CD4-positive, alpha-beta T cell treated with Interleukin-12 subunit alpha and Interleukin-12 subunit beta, for 1 hour (primary cell): ENCODE measurements around the gene PCMT1.
"Not testable (repeated sequence)": the region's sequence is repeated elsewhere in the genome, so short reads cannot be mapped to it uniquely, and the experiment has no call there.

Source experiments
- DNase-seq: peaks from one replicate; pipeline ENCODE4 v3.0.0-alpha.2; 2020

The PCMT1 gene

DNA sequence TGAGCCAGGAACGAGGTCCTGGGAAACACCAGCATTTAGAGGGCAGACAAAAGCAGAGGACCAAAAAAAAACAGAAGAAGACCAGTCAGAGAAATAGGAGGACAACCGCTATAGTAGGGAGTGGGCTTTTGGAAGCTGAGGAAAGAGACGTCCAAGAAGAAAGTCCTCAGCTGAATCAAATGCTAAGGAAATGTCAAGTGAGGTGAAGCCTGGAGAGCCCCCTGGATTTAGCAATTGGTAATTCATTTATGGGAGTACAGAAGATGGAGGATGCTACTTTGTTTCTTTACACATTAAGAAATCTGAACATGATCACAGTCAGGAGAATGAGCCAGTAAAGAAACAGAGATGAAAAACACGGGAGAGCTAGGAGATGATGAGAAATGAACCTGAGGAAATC lies 73.5 kb downstream of the PCMT1 start:
- no peak for DNase-seq

DNA sequence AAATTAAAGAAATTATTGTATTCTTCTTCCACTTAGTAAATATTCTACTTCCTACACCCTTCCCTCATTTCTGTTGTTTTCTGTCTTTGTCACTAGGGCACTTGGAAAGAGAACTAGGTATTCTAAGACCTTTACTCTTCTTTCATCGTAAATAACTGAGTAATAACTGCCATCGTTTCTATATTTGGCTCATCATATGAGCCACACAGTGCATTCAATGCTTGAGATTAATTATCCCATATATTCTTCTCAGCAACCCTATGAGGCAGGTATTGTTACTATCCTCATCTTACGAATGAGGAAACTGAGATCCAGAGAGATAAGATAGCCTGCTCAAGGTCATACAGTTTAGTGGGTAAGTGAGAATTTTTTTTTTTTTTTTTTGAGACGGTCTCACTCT lies 75.8 kb downstream of the PCMT1 start:
- no peak for DNase-seq

DNA sequence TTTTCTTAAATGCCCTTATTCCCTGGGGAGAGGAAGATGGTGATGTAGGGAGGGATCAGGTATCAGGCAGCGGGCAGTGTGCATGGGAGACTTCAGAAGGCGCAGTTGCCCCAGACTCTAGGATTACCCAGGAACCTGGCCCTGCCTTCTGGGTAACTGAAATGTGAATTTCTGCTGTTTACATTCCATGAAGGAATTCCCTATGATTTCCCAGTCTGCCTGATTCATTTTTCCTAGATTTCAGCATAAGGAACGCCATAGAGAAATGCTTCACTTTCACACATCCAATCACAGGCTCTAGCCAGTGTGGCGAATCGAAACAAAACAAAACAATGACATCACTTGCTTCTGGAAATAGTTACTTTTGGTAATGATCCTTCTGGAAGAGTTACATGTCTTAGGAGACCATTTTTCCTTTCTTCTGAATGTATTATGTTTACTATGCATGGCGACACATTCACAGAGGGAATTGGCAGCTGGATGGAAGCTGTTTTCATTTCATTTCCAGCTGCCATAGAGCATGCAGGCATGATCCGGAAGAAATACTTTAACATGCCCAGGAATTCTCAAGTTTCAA lies 81.3 kb downstream of the PCMT1 start:
- DNase-seq: no peak

DNA sequence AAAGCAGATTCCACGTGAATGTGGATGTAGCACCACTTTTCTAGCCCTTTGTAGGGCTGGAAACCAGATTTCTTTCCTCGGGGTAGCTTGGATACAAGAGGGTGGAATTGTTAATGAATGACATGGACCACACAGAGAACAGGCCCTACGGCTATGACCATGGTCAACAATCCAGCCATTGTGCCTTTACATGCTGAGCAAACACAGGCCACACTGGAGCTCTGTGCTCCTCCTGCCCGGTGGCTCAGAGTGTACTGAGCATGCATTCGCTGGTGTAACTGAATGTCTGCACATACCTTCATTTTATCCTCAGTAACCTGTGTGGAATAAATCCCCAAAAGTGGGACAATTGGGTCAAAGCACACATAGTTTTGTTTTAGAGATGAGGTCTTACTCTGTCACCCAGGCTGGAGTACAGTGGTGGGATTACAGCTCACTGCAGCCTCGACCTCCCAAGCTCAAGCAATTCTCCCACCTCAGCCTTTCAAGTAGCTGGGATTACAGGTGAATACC lies 81.8 kb downstream of the PCMT1 start:
- DNase-seq: no peak

DNA sequence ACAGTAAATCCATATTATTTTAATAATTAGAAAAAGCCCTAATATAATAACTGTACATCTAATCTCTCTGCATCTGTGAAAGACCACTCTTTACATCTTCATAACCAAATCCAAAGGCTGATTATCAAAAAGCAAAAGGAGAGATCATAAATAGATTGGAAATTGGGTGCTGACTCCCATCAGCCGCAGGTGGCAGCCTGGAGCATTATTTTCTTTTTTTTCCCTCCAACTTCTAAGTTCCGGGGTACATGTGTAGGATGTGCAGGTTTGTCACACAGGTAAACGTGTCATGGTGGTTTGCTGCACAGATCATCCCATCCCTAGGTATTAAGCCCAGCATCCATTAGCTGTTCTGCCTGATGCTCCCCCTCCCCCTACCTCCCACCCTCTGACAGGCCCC lies 84.1 kb downstream of the PCMT1 start:
- DNase-seq: no peak

DNA sequence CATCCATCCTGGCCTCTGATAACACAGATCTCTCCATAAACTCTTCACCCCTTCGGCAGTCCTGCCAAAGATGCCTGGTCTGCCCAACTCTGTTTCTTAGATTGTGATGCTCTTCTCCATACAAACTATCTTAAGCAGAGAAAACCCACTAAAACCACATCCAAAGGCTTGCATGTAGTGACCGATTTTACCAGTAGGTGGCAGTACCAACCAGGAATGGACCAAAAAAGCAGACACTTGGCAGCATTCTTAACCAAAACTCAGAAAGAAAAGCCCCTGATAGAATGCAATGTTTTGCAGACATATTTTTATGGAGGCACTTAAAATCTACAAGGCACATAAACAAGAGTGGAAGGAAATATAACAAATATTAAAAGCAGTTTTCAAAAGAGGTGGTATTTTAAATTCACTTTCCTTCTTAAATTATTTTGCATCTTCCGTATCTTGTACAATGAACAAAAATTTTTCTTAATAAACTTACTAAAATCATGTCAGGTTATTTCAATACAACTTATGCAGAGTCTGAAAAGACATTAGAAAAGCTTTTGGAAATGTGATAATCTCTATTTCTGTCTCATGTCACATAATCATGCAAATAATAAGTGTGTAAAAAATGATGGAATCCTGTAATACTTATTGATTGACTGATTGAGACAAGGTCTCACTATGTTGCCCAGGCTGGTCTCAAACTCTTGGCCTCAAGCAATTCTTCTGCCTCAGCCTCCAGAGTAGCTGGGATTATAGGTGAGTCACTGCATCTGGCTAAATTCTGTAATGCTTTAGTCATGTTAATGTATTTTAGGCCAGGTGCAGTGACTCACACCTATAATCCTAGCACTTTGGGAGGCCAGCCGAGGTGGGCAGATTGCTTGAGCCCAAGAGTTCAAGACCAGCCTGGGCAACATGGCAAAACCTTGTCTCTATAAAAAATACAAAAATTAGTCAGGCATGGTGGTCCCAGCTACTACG lies 85.3 kb downstream of the PCMT1 start:
- peak; percentile 80 for DNase-seq

DNA sequence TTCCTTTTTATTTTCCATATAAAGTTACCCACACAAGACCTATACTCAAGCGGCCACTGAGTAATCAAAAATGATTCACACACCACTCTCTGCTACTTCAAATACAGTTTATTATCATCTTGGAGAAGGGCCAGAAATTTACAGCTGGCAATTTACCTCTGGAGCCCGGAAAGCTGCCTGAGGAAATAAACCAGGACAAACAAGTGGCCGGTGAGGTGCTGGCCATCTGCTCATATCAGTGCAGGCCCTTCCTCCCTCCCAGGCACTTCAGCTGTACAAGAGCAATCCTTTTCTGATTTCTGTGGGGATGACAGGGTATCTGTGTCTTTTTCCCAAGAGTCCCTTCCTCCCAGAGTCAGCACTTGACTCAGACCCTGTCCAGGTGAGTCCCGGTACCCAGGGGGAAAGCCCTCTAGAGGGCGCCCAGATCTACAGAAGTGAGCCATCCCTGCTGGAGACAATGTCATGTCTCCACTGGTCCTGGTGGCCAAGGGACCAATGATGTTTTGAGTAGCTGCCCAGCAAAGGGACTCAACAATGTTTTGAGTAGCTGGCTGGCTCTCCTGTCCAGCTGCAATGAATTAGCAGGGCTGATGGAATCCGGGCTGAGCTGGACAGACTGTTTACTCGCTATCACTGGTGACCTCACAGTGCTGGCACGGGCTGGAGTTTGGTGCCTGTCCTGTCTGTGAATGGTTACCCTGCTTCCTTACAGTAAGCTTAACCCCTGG lies 91.0 kb downstream of the PCMT1 start:
- DNase-seq: peak; percentile 41

DNA sequence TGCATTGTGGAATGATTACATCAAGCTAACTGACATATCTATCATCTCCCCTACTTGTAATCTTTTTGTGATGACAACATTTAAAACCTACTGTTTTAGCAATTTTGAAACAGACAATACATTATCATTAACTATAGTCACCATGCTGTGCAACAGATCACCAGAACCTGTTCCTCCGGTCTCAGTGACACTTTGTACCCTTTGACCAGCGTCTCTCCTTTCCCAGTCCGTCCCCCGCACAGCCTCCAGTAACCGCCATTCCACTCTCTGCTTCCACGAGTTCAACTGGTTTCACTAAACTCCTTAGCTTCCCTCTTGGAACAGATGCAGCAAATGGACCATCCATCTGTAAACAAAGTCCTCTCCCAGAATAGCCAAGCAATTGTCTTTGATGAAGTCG lies 92.8 kb downstream of the PCMT1 start:
- no peak for DNase-seq

DNA sequence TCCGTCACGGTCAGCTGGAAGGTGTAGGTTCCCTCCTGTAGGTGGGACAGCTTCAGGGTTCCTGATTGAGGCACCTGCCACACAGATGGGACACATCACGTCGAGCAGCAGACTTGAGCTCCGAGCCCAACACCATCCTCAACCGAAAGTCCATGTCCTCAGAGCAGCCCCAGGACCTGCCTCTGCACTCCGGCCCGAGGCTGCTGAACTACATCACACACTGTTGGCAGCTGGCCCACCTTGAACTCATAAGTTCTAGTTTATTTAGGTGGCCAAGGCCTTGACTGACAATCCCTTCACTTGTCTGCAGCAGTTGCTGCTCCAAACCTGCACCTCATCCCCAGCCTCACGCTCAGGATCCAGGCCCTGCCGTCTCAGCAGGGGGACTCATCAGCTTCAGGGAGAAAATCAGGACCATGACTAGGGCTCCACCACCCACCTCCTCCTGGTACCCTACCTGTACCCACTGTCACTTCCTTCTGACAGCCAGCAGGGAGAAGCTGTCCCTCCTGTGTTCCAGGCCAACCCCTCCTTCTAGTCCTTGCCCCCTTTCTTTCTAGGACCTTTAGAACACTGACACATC lies 93.6 kb downstream of the PCMT1 start:
- DNase-seq: no peak

DNA sequence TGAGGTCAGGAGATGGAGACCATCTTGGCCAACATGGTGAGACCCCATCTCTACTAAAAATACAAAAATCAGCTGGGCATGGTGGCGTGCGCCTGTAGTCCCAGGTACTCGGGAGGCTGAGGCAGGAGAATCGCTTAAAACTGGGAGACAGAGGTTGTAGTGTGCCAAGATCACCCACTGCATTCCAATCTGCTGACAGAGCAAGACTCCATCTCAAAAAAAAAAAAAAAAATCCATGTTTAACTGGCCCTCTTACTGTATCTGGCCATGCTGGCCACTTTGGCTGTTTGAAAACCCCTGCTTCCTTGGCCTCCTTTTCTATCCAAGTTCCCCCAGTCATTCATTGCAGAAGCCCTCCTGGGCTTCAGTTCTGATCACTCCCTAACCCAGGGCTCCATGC lies 94.5 kb downstream of the PCMT1 start:
- not testable (repeated sequence) for DNase-seq

DNA sequence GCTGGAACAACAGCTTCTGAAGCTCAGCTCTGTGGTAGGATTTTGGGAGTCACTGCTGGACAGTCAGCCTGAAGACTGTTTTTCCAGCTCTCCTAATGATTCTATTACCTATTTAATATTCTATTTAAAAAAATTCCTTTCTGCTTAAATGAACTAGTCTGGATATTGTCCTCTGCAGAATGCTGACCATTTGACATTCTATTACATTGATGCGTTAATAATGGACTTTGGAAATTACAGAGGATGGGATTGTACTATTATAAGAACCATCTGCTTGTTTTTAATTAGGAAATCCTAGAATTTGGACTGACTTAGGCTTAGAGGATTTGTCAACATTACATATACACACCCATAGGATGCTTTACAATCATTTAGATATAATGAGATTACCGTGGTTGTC lies 94.9 kb downstream of the PCMT1 start:
- no peak for DNase-seq

DNA sequence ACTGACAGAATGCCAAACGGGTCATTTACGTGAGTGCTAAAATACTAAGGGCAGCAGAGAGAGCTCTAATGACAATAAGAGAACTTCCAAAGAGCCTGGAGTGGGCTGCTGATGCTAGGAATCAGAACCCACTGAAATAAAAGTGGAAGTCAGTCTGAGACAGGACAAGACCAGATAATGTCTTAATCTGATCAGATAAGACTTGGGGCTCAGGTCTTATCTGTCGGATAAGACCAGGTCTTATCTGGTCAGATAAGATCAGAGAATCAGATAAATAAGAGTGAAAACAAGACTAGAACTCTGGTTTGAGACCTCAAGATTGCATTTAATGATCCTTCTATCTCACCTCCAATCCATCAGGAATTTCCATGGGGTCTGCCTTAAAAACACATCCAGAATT lies 96.0 kb downstream of the PCMT1 start:
- DNase-seq: no peak

DNA sequence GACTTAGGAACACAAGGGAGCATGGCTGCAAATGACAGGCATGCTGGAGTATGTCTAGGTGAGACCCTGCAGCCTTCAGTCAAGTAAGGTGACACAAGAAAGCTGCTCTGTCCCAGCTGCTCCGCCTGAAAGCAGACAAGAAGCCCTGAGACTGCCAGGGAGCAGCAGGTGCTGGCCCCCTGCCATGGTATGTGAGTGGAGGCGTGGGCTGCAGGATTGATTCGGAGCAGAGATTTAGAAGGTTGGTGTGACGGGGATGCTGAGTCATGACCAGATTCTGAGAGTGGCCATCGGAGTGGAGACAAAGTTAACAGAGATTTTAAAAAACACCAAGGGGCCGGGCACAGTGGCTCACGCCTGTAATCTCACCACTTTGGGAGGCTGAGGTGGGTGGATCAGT lies 96.8 kb downstream of the PCMT1 start:
- no peak for DNase-seq

DNA sequence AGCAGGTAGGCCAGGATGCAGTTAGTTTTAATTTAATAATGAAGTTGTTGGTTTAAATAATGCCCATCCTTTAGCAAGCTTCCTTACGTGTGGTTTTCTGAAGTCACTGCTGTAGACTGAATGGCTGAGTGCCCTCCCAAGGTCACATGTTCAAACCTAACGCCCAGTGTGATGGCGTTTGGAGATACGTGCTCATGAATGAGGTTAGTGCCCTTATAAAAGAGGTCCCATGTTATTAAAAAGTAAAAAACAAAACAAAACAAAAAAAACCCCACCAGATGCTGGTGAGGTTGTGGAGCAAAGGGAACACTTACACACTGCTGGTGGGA lies 98.4 kb downstream of the PCMT1 start:
- no peak for DNase-seq

DNA sequence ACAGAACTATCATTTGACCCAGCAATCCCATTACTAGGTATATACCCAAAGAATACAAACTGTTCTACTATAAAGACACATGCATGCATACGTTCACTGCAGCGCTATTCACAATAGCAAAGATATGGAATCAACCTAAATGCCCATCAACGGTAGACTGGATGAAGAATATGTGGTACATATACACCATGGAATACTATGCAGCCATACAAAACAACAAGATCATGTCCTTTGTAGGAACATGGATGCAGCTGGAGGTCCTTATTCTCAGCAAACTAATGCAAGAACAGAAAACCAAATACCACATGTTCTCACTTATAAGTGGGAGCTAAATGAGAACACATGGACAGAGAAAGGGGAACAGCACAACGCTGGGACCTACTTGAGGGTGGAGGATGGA lies 98.8 kb downstream of the PCMT1 start:
- DNase-seq: not testable (repeated sequence)

DNA sequence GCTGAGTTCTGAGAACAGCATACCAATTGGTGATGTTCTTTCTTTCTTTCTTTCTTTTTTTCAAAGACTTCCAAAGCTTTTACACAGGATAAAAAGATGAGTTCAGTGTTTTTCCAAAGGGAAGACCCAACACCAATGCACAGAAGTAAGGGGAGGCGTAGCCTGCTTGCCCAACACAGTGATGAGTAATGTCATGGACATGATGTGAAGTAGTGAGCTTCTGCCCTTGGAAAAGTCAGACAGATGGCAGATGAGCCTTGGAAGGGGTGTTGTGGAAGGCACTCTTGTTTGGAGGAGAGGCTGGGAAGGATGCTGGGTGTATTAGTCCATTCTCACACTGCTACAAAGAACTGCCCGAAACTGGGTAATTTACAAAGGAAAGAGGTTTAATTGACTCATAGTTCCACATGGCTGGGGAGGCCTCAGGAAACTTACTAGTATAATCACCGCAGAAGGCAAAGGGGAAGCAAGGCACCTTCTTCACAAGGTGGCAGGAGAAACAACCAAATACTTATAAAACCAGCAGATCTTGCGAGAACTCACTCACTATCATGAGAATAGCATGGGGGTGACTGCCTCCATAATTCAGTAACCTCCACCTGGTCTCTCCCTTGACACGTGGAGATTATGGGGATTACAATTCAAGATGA lies 102.0 kb downstream of the PCMT1 start:
- DNase-seq: no peak

DNA sequence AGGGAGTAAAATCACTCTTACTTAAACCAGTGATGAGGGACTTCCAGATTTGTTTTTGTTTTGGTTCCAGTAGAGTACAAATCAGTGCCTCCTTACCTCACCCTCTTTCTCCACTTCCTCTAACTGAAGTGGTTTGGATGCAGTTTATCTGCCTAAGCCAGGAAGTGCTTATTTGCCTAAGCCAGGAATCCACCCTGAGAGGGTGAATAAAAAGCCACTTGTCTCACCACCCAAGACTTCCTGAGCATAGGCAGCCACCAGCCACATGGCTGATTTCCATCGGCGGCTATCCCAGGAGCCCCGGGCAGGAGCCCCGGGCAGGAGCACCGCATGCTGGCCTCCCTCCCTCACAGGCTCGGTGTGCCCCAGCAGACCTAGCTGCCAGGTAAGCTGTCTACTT lies 102.6 kb downstream of the PCMT1 start:
- peak; percentile 6 for DNase-seq

DNA sequence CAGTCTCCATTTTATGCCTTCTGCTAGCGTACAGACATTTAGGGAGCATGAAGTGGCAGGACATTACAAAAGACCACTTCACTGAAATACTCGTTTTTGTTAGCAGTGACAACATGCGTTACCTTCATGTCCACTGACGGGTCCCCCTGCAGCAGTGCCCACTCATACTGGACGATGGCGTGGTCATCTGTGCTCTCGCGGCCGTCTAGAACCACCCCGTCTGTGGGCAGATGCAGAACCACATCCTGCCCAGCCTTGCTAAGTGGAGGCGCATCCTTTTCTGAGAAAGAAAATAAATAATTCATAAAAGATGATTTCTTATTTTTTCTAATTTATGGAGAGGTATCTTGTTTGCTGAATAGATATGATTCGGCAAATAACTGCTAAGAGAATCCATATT lies 103.3 kb downstream of the PCMT1 start:
- no peak for DNase-seq

DNA sequence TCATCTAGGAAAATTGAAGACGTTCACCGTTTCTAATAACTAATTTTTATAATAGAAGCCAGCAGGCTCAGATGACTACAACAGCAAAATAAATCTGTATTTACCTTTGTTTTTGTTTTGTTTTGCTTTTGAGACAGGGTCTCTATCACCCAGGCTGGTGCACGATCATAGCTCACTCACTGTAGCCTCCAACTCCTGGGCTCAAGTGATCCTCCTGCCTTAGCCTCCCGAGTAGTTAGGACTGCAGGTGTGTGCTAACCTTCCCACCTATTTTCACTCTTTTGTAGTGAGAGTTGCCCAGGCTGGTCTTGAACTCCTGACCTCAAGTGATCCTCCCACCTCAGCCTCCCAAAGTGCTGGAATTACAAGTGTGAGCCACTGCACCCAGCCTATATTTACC lies 104.5 kb downstream of the PCMT1 start:
- DNase-seq: not testable (repeated sequence)

DNA sequence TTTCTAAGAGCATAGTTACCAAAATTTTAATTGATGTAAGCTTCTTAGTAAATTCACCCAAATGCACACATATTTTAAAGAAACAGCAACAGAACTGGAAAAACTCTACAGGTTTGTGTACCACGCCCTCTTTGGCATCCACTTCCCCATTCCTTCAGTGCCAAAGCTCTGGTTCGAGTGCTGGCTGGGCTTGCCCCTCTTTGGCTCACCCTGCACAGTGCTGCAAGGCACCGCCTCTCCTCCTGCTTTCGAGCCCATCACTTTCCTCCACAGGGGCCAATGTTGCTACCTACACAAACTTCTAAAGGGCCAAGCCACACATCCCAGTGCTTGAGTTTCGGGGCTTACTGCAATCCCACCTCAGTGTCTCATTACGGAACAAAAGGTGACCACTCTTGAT lies 105.0 kb downstream of the PCMT1 start:
- DNase-seq: no peak

DNA sequence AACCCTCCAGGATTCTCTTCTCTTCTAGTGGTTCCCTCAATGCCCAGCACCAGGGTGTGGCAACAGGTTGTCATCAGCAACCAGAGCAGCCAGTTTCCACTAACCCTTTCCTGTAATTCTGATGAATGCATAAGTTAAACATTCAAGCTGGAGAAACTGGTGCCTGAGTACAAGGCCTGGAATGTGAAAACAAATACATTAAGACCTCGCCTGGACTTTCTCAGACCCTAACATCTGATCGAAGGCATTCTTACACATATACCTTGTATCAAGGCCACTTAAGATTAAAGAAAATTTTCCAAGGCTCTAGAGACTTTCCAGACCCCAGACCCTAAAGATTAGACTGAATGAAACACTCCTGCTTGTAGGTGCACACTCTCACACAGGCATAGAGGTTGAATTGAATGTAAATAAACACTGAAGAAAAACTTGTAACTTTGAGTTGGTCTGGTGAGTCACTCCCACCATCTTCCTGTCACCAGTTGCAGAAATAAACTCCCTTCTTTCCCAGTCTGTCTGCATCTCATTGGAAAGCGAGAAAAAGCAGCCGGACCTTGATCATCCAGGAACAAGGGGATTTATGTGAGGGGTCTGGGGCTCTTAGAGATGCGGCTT lies 105.6 kb downstream of the PCMT1 start:
- DNase-seq: no peak

DNA sequence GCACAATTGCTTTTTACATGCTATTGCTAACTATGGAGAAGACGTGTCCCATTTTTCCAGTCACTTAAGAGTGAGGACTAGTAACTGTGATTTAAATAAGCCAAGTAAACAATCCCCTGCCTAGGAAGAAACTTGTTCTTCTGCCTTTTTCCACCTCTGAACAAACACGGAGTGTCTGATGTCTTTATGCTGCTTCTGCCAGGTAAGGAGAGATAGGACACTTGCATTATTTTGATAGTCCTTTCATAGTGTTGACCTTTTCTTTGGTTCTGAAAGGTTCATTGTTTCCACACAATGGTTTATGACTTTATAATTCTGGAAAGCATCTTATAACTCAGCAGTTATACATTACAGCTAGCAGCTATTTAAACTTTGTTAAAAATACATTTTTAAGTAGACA lies 106.2 kb downstream of the PCMT1 start:
- DNase-seq: no peak
